ENCODE measurements around the gene BAIAP2.

GRCh38 chr17:81049973-81050551 lies 15.1 kb downstream of the BAIAP2 start:
- TF ChIP-seq CTCF (conservative IDR thresholded peaks at IDR 0.05) (no peak), ZFX (IDR thresholded peaks at IDR 0.05) (no peak)

Data from C4-2B (cell line).